Astrocyte of the cerebellum (primary cell): ENCODE measurements around the gene ENPP3.

Source experiments
- DNase-seq: peaks from one replicate; pipeline ENCODE4 v3.0.0-alpha.2; 2011; ENCODE audit warnings: low read depth
- H3K4me3 ChIP-seq: 2 replicates; pipeline ENCODE4 v1.5.1; 2011; ENCODE audit warnings: mild to moderate bottlenecking, low read depth, low read length, moderate library complexity
- in situ Hi-C: cut with HindIII; loops from 2 replicates; pipeline ENCODE4 v1.10.0; 2017; ENCODE audit warnings: low sequenced_read_pairs
- TF ChIP-seq, protein P1 (sequence below): IDR thresholded peaks from 2 replicates; pipeline ENCODE4 v1.5.1; 2012; ENCODE audit warnings: low read length, low read depth, moderate library complexity, mild to moderate bottlenecking; ENCODE audit errors: missing control alignments

Gene ENPP3

DNA sequence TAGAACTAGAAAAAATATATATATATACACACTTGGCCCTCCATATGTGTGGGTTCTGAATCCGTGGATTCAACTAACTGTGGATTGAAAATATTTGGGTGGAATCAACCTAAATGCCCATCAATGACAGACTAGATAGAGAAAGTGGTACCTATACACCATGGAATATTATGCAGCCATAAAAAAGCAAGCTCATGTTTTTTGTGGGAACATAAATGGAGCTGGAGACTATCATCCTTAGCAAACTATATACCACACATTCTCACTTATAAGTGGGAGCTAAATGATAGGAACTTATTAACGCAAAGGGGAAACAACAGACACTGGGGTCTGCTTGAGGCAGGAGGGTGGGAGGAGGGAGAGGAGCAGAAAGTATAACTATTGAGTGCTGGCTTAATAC lies 36.1 kb downstream of the ENPP3 start:
- no peak overlapping the region for H3K4me3 ChIP-seq
- DNase-seq, result no peak
- in situ Hi-C loops, result no loop called here
- TF ChIP-seq, protein P1, sequence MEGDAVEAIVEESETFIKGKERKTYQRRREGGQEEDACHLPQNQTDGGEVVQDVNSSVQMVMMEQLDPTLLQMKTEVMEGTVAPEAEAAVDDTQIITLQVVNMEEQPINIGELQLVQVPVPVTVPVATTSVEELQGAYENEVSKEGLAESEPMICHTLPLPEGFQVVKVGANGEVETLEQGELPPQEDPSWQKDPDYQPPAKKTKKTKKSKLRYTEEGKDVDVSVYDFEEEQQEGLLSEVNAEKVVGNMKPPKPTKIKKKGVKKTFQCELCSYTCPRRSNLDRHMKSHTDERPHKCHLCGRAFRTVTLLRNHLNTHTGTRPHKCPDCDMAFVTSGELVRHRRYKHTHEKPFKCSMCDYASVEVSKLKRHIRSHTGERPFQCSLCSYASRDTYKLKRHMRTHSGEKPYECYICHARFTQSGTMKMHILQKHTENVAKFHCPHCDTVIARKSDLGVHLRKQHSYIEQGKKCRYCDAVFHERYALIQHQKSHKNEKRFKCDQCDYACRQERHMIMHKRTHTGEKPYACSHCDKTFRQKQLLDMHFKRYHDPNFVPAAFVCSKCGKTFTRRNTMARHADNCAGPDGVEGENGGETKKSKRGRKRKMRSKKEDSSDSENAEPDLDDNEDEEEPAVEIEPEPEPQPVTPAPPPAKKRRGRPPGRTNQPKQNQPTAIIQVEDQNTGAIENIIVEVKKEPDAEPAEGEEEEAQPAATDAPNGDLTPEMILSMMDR, result no peak

DNA sequence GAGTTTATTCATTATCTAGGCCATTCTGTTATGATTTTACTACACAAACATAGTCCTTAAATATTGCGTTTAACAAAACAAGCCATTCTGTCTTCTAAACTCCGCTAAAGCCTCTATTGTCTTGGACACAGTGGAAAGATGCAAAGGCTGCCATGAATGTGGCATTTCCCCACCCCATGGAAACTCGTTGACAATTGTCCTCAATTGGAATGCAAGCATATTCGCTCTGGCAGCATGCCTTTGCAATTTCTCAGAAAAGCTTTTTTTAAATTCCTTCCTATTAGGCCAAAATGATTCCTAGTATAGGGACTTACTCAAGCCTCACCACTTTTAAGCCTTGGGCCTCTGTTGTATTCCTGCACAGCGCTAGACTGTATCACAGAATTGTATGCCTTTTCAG lies 41.3 kb downstream of the ENPP3 start:
- in situ Hi-C loops, result no loop called here
- TF ChIP-seq, protein P1, result no peak
- no peak for DNase-seq
- no peak overlapping the region for H3K4me3 ChIP-seq

DNA sequence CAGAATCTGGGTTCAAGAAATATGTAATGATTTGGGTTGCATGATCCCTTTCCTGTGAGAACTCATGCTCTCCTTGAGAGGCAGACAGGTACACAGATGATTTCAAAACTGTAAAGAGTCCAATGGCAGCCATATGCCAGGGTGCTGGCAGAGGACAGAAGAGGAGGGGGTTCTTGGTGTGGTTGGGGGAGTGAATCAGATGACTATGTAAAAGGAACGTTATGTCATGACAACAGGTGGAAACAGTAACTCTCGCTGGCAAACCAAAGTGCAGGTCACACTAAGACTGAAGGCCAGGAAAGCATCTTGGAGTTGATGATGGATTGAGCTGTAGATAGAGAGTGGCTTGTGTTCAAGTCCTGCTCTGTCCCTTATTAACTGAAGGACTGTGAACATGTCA lies 43.8 kb downstream of the ENPP3 start:
- DNase-seq, result no peak
- no peak overlapping the region for H3K4me3 ChIP-seq
- in situ Hi-C loops, result no loop called here
- TF ChIP-seq, protein P1, result no peak

DNA sequence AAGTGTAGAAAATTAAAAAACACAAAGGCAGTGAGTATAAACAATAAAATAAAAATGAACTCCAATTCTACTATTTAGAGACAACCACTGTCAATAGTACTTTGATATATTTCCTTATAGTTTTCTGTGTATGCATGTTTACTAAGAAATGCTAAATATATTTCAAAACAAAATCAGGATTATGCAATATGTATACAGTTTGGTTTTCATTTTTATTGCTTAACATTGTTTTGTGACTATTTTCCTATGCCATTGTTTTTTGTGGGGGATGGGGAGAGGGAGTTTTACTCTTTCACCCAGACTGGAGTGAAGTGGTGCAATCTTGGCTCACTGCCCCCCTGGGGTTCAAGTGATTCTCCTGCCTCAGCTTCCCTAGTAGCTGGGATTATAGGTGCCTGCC lies 44.5 kb downstream of the ENPP3 start:
- TF ChIP-seq, protein P1, result no peak
- in situ Hi-C loops, result no loop called here
- DNase-seq, result no peak
- no peak overlapping the region for H3K4me3 ChIP-seq

DNA sequence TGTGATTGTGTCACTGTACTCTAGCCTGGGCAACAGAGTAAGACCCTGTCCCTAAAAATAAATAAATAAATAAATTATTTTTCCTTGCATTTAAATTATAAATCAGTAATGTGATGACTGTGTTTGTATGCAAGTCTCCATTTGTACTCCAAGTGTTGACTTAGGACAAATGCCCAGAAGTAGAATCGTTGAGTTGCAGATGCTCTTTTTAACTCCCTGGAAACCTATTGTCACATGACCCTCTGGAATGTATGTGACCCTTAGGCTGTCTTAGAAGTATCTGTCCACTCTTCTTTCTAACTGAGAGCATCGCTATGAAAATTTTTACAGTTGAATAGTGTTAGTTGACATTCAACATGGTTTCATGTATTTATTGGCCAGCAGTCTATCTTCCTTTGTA lies 45.3 kb downstream of the ENPP3 start:
- H3K4me3 ChIP-seq, result no peak overlapping the region
- DNase-seq, result no peak
- in situ Hi-C loops, result no loop called here
- TF ChIP-seq, protein P1, result no peak

DNA sequence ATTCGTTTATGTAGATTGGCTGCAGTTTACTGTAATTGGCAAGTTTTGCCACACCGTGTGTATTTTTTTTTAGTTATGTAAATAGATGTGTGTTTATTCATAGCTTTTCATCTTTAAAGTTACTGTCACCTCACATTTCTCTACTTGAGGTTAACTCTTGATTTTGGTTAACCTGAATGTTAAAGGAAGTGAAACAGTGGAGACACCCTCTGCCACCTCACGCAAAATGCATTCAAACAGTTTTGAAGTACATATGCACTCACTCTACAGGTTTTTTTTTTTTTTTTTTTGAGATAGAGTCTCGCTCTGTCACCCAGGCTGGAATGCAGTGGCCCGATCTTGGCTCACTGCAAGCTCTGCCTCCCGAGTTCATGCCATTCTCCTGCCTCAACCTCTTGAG lies 46.4 kb downstream of the ENPP3 start:
- TF ChIP-seq, protein P1, result no peak
- no peak for DNase-seq
- no peak overlapping the region for H3K4me3 ChIP-seq
- in situ Hi-C loops, result no loop called here

DNA sequence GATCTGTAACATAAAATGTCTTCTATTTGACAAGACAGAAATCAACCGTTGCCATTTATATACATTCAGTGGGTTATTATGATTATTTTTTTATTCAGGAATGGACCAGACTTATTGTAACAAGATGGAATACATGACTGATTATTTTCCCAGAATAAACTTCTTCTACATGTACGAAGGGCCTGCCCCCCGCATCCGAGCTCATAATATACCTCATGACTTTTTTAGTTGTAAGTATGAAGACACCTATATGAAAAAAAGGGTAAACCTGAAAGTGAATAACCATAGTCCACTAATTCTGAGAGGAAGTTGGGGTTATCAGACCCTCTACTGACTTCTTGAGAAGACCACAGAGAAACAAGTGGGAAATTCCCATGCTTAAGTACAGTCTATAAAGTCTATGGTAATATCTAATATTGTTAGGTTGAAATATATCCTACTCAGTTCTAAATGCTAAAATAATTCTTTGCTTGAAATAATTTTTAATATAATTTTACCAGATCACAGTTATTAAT lies 48.2 kb downstream of the ENPP3 start:
- no peak overlapping the region for H3K4me3 ChIP-seq
- TF ChIP-seq, protein P1, result no peak
- in situ Hi-C loops, result no loop called here
- no peak for DNase-seq
